ENCODE data around the gene AOPEP. TPM values are rescaled to one million over a fixed set of nuclear protein-coding genes. Genes with fewer than 3 reads are reported as not detected.

Gene AOPEP
- total and polyA plus RNA-seq, 2 of the 13 experiments (the other 11 are each of a cell fraction or from before 2014, with no cell fraction given) = 22.2 to 41.6 TPM

DNA sequence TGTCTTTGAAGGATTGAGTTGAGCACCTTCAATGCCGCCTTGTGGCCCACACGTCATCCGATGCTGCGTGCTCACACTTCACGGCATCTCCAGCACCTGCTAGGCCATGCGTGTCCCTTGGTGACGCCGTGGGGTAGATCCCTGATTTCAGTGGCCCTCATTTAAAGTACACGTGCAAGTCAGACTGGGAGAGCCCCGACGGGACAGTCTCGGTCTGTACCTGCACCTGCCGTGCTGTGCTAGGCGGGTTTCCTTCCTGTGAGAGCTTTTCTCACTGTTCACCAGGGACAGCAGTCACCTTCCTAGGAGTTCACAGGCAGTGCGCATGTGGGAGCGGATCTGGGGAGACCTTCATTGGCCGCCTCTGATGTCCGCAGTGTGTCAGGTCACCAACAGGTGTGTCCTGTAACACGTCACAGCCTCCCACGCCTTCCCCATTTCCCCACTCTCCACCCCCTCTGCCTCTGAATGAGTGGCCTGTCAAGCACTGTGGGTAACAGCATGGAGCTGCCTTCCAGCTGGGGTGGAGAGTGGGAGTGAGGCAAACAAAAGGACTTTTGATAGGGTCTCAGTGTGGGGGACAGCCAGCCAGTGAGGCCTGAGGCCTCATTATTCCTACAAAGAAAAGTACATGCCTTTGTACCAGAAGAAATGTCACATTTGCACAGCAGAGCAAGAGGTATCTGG lies 354.6 kb downstream of the AOPEP start (continued):
- TF ChIP-seq AGO2 (optimal IDR thresholded peaks at IDR 0.05; ENCODE audit: low read depth, low read length) = peak; percentile 70
- TF ChIP-seq FOSL1 (CRISPR knock-in tag; IDR thresholded peaks at IDR 0.05; ENCODE audit: borderline replicate concordance) = no peak
- no peak for TF ChIP-seq SP5 (CRISPR knock-in tag; IDR thresholded peaks at IDR 0.05; ENCODE audit: borderline replicate concordance, low read depth)

DNA sequence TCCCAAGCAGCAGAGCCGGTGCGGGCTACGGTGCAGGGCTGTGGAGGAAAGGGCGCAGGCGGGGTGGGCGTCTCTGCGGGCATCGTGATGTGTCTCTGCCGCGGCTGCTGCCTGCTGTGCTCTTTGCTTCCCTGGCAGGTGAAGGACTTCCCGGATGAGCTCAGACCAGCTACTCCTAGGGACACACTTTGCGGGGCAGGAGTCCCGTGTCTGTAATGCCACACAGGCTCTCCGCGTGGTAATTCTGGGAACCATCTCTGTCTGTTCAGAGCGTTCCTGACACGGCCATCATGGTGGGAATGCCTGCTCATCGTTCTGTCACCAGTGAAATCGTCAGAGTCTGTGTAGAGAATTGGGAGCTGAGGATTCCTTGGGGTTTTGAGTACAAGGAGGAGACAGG lies 355.5 kb downstream of the AOPEP start:
- no peak overlapping the region for H3K9ac ChIP-seq (ENCODE audit: insufficient read depth, low read depth, low read length)
- no peaks in the 10 kb centered on the region; a peak in 1 of 5 replicates for H3K27me3 ChIP-seq (ENCODE audit: control insufficient read depth in 1 of 2, insufficient read depth in 2 of 2, low read length in 2 of 2)
- TF ChIP-seq ZNF143 (CRISPR knock-in tag; IDR thresholded peaks at IDR 0.05) (no peak), PHF20 (CRISPR knock-in tag; IDR thresholded peaks at IDR 0.05) (no peak), MED8 (CRISPR knock-in tag; IDR thresholded peaks at IDR 0.05; ENCODE audit: insufficient replicate concordance) (no peak), ZNF354B (CRISPR knock-in tag; IDR thresholded peaks at IDR 0.05) (no peak), RBM22 (optimal IDR thresholded peaks at IDR 0.05; ENCODE audit: low read length) (peak; percentile 78), AGO2 (optimal IDR thresholded peaks at IDR 0.05; ENCODE audit: low read depth, low read length) (peak; percentile 32), SSRP1 (CRISPR knock-in tag; IDR thresholded peaks at IDR 0.05) (no peak)
- peaks cover 44% of the 10 kb centered on the region for H4K20me1 ChIP-seq (ENCODE audit: insufficient read depth, low read length)
- WGBS (ENCODE audit: low lambda C conversion rate) = 99% methylated on average over 16 of the region's 19 CpGs
- POLR2A ChIA-PET = no interaction called here
- ATAC-seq (no peak), DNase-seq (ENCODE audit: low spot score) (no peak), FAIRE-seq (no peak)
- in situ Hi-C loops (cut with HindIII; ENCODE audit: extremely low pct_ligation_motif_present, low pct_unique_long_range_greater_than_20kb) = no loop called here
- intact Hi-C loops (cut with micrococcal nuclease; ENCODE audit: unreplicated experiment) = no loop called here
- H3K4me1 ChIP-seq (ENCODE audit: insufficient read depth, low read length) = peaks cover 2% of the 10 kb centered on the region
- H3K9me3 ChIP-seq (ENCODE audit: low read length) = no peaks in the 10 kb centered on the region
- H3K27ac ChIP-seq (ENCODE audit: extremely low read length, insufficient read depth, low read length) = no peak overlapping the region
- H2AFZ ChIP-seq (ENCODE audit: low read length) = no peak overlapping the region
- H3K36me3 ChIP-seq (replicated peaks in 1 of 2; ENCODE audit: control insufficient read depth in 1 of 2, insufficient read depth in 2 of 2, low read length in 2 of 2) = peaks cover 51 to 94% of the 10 kb centered on the region in 2 experiments
- TSS peak; percentile 5 for BruUV-seq (replicated peaks)
- no peak overlapping the region for H3K4me2 ChIP-seq (ENCODE audit: low read depth, low read length)
- H3K4me3 ChIP-seq (replicated peaks in 1 of 3; ENCODE audit: insufficient read depth in 1 of 3, low read depth in 2 of 3, low read length in 3 of 3) = no peak overlapping the region
- H3K79me2 ChIP-seq (ENCODE audit: insufficient read depth, low read length) = peaks cover 23% of the 10 kb centered on the region
- CTCF ChIA-PET (ENCODE audit: low intra/inter-chr PET ratio, low total read pairs) = no interaction called here
